ENCODE measurements around the gene GAS2. TPM values are rescaled to one million over a fixed set of nuclear protein-coding genes. Genes with fewer than 3 reads are reported as not detected.

GAS2 gene
- total and polyA plus RNA-seq, 2 donors: 2.8 to 3.1 TPM

GRCh38 chr11:22763166-22763565 lies 96.8 kb downstream of the GAS2 start:
- no peaks in the 10 kb centered on the region for H3K4me1 ChIP-seq (ENCODE audit: control insufficient read depth in 2 of 2, insufficient read depth in 2 of 2, low read length in 2 of 2)
- no peak overlapping the region for H3K4me3 ChIP-seq (ENCODE audit: low read length in 2 of 2)
- H3K36me3 ChIP-seq (ENCODE audit: control insufficient read depth in 2 of 2, insufficient read depth in 2 of 2, low read length in 1 of 2): no peaks in the 10 kb centered on the region
- H3K27ac ChIP-seq (ENCODE audit: low read depth in 1 of 2, low read length in 1 of 2): no peak overlapping the region
- no peaks in the 10 kb centered on the region for H3K9me3 ChIP-seq (ENCODE audit: control insufficient read depth in 2 of 2, insufficient read depth in 1 of 2, low read length in 1 of 2)
- WGBS: 93% methylated on average over 1 of the region's 1 CpG
- H3K27me3 ChIP-seq (ENCODE audit: control insufficient read depth in 2 of 2, insufficient read depth in 1 of 2, low read length in 1 of 2): no peaks in the 10 kb centered on the region
- no peak for DNase-seq (ENCODE audit: low read depth in 6 of 9, low spot score in 9 of 9)

- DNase-seq (ENCODE audit: low read depth in 6 of 9, low spot score in 9 of 9): no peak
- Histone ChIP-seq H3K4me1 (ENCODE audit: control insufficient read depth in 2 of 2, insufficient read depth in 2 of 2, low read length in 2 of 2) (no peaks in the 10 kb centered on the region), H3K4me3 (ENCODE audit: low read length in 2 of 2) (no peak overlapping the region), H3K9me3 (ENCODE audit: control insufficient read depth in 2 of 2, insufficient read depth in 1 of 2, low read length in 1 of 2) (no peaks in the 10 kb centered on the region), H3K27ac (ENCODE audit: low read depth in 1 of 2, low read length in 1 of 2) (no peak overlapping the region), H3K36me3 (ENCODE audit: control insufficient read depth in 2 of 2, insufficient read depth in 2 of 2, low read length in 1 of 2) (no peaks in the 10 kb centered on the region), H3K27me3 (ENCODE audit: control insufficient read depth in 2 of 2, insufficient read depth in 1 of 2, low read length in 1 of 2) (no peaks in the 10 kb centered on the region)
- WGBS: 94% methylated on average over 2 of the region's 2 CpGs
These were observed 98.3 kb downstream of the GAS2 start for GRCh38 chr11:22764735-22765134.

- H3K27me3 ChIP-seq (ENCODE audit: control insufficient read depth in 2 of 2, insufficient read depth in 1 of 2, low read length in 1 of 2): no peaks in the 10 kb centered on the region
- no peaks in the 10 kb centered on the region for H3K4me1 ChIP-seq (ENCODE audit: control insufficient read depth in 2 of 2, insufficient read depth in 2 of 2, low read length in 2 of 2)
- H3K36me3 ChIP-seq (ENCODE audit: control insufficient read depth in 2 of 2, insufficient read depth in 2 of 2, low read length in 1 of 2): no peaks in the 10 kb centered on the region
- no peaks in the 10 kb centered on the region for H3K9me3 ChIP-seq (ENCODE audit: control insufficient read depth in 2 of 2, insufficient read depth in 1 of 2, low read length in 1 of 2)
- no peak overlapping the region for H3K27ac ChIP-seq (ENCODE audit: low read depth in 1 of 2, low read length in 1 of 2)
- no peak overlapping the region for H3K4me3 ChIP-seq (ENCODE audit: low read length in 2 of 2)
- WGBS: 95% methylated on average over 1 of the region's 1 CpG
- DNase-seq (ENCODE audit: low read depth in 6 of 9, low spot score in 9 of 9): no peak
These were observed 101.9 kb downstream of the GAS2 start for GRCh38 chr11:22768281-22768680.

GRCh38 chr11:22769081-22769480 lies 102.7 kb downstream of the GAS2 start:
- Histone ChIP-seq H3K27me3 (ENCODE audit: control insufficient read depth in 2 of 2, insufficient read depth in 1 of 2, low read length in 1 of 2) (no peaks in the 10 kb centered on the region), H3K9me3 (ENCODE audit: control insufficient read depth in 2 of 2, insufficient read depth in 1 of 2, low read length in 1 of 2) (no peaks in the 10 kb centered on the region)
- WGBS: 88% methylated on average over 1 of the region's 1 CpG

GRCh38 chr11:22774716-22775115 lies 108.3 kb downstream of the GAS2 start:
- Histone ChIP-seq H3K4me1 (ENCODE audit: control insufficient read depth in 2 of 2, insufficient read depth in 2 of 2, low read length in 2 of 2) (no peaks in the 10 kb centered on the region), H3K4me3 (ENCODE audit: low read length in 2 of 2) (no peak overlapping the region), H3K9me3 (ENCODE audit: control insufficient read depth in 2 of 2, insufficient read depth in 1 of 2, low read length in 1 of 2) (no peaks in the 10 kb centered on the region), H3K36me3 (ENCODE audit: control insufficient read depth in 2 of 2, insufficient read depth in 2 of 2, low read length in 1 of 2) (no peaks in the 10 kb centered on the region), H3K27ac (ENCODE audit: low read depth in 1 of 2, low read length in 1 of 2) (no peak overlapping the region), H3K27me3 (ENCODE audit: control insufficient read depth in 2 of 2, insufficient read depth in 1 of 2, low read length in 1 of 2) (no peaks in the 10 kb centered on the region)
- 90% methylated on average over 2 of the region's 2 CpGs for WGBS
- DNase-seq (ENCODE audit: low read depth in 6 of 9, low spot score in 9 of 9): no peak

More at GRCh38 chr11:22769081-22769480, 102.7 kb downstream of the GAS2 start:
- no peak for DNase-seq (ENCODE audit: low read depth in 6 of 9, low spot score in 9 of 9)
- H3K4me3 ChIP-seq (ENCODE audit: low read length in 2 of 2): no peak overlapping the region
- no peaks in the 10 kb centered on the region for H3K4me1 ChIP-seq (ENCODE audit: control insufficient read depth in 2 of 2, insufficient read depth in 2 of 2, low read length in 2 of 2)
- no peaks in the 10 kb centered on the region for H3K36me3 ChIP-seq (ENCODE audit: control insufficient read depth in 2 of 2, insufficient read depth in 2 of 2, low read length in 1 of 2)
- H3K27ac ChIP-seq (ENCODE audit: low read depth in 1 of 2, low read length in 1 of 2): no peak overlapping the region

- Histone ChIP-seq H3K4me3 (ENCODE audit: low read length in 2 of 2) (no peak overlapping the region), H3K4me1 (ENCODE audit: control insufficient read depth in 2 of 2, insufficient read depth in 2 of 2, low read length in 2 of 2) (no peaks in the 10 kb centered on the region), H3K27ac (ENCODE audit: low read depth in 1 of 2, low read length in 1 of 2) (no peak overlapping the region), H3K27me3 (ENCODE audit: control insufficient read depth in 2 of 2, insufficient read depth in 1 of 2, low read length in 1 of 2) (no peaks in the 10 kb centered on the region), H3K36me3 (ENCODE audit: control insufficient read depth in 2 of 2, insufficient read depth in 2 of 2, low read length in 1 of 2) (no peaks in the 10 kb centered on the region), H3K9me3 (ENCODE audit: control insufficient read depth in 2 of 2, insufficient read depth in 1 of 2, low read length in 1 of 2) (no peaks in the 10 kb centered on the region)
- 93% methylated on average over 5 of the region's 5 CpGs for WGBS
- no peak for DNase-seq (ENCODE audit: low read depth in 6 of 9, low spot score in 9 of 9)
These were observed 108.8 kb downstream of the GAS2 start for GRCh38 chr11:22775248-22775647.

- no peak for DNase-seq (ENCODE audit: low read depth in 6 of 9, low spot score in 9 of 9)
- no peaks in the 10 kb centered on the region for H3K36me3 ChIP-seq (ENCODE audit: control insufficient read depth in 2 of 2, insufficient read depth in 2 of 2, low read length in 1 of 2)
- H3K27me3 ChIP-seq (ENCODE audit: control insufficient read depth in 2 of 2, insufficient read depth in 1 of 2, low read length in 1 of 2): no peaks in the 10 kb centered on the region
These were observed 112.2 kb downstream of the GAS2 start for GRCh38 chr11:22778642-22779041.

GRCh38 chr11:22779850-22780249 lies 113.4 kb downstream of the GAS2 start:
- no peak for DNase-seq (ENCODE audit: low read depth in 6 of 9, low spot score in 9 of 9)
- 95% methylated on average over 5 of the region's 5 CpGs for WGBS

More at GRCh38 chr11:22778642-22779041, 112.2 kb downstream of the GAS2 start:
- no peaks in the 10 kb centered on the region for H3K9me3 ChIP-seq (ENCODE audit: control insufficient read depth in 2 of 2, insufficient read depth in 1 of 2, low read length in 1 of 2)
- H3K4me1 ChIP-seq (ENCODE audit: control insufficient read depth in 2 of 2, insufficient read depth in 2 of 2, low read length in 2 of 2): no peaks in the 10 kb centered on the region
- H3K4me3 ChIP-seq (ENCODE audit: low read length in 2 of 2): no peak overlapping the region
- no peak overlapping the region for H3K27ac ChIP-seq (ENCODE audit: low read depth in 1 of 2, low read length in 1 of 2)

GRCh38 chr11:22780952-22781593 lies 114.7 kb downstream of the GAS2 start:
- H3K27me3 ChIP-seq (ENCODE audit: control insufficient read depth in 2 of 2, insufficient read depth in 1 of 2, low read length in 1 of 2): no peaks in the 10 kb centered on the region
- no peaks in the 10 kb centered on the region for H3K36me3 ChIP-seq (ENCODE audit: control insufficient read depth in 2 of 2, insufficient read depth in 2 of 2, low read length in 1 of 2)
- H3K27ac ChIP-seq (ENCODE audit: low read depth in 1 of 2, low read length in 1 of 2): no peak overlapping the region
- no peak overlapping the region for H3K4me3 ChIP-seq (ENCODE audit: low read length in 2 of 2)
- H3K9me3 ChIP-seq (ENCODE audit: control insufficient read depth in 2 of 2, insufficient read depth in 1 of 2, low read length in 1 of 2): no peaks in the 10 kb centered on the region
- 42% methylated on average over 3 of the region's 3 CpGs for WGBS
- DNase-seq (ENCODE audit: low read depth in 6 of 9, low spot score in 9 of 9): no peak
- no peaks in the 10 kb centered on the region for H3K4me1 ChIP-seq (ENCODE audit: control insufficient read depth in 2 of 2, insufficient read depth in 2 of 2, low read length in 2 of 2)

More at GRCh38 chr11:22779850-22780249, 113.4 kb downstream of the GAS2 start:
- Histone ChIP-seq H3K36me3 (ENCODE audit: control insufficient read depth in 2 of 2, insufficient read depth in 2 of 2, low read length in 1 of 2) (no peaks in the 10 kb centered on the region), H3K27ac (ENCODE audit: low read depth in 1 of 2, low read length in 1 of 2) (no peak overlapping the region), H3K27me3 (ENCODE audit: control insufficient read depth in 2 of 2, insufficient read depth in 1 of 2, low read length in 1 of 2) (no peaks in the 10 kb centered on the region), H3K9me3 (ENCODE audit: control insufficient read depth in 2 of 2, insufficient read depth in 1 of 2, low read length in 1 of 2) (no peaks in the 10 kb centered on the region), H3K4me3 (ENCODE audit: low read length in 2 of 2) (no peak overlapping the region), H3K4me1 (ENCODE audit: control insufficient read depth in 2 of 2, insufficient read depth in 2 of 2, low read length in 2 of 2) (no peaks in the 10 kb centered on the region)

All from thymus (tissue), 11 donors.